Ovary (tissue), 3 donors: ENCODE data around the gene RERE.

Experiments
- CTCF ChIP-seq, 3 donors: fragments of 450-650 bp in 2 of 3; fragments of 200-600 bp in 1 of 3; IDR thresholded peaks; one replicate each; pipeline versions ENCODE4 v1.5.1 to v1.8.0; 2016 to 2022; ENCODE audit warnings: antibody characterized with exemption in 3 of 3, mild to moderate bottlenecking in 1 of 3
- EP300 ChIP-seq: sonication (generic); formaldehyde crosslinking; IDR thresholded peaks from one replicate; pipeline ENCODE4 v1.6.1; 2017; ENCODE audit warnings: antibody characterized with exemption
- POLR2A ChIP-seq: fragments of 450-650 bp; IDR thresholded peaks from one replicate; pipeline ENCODE4 v1.6.1; 2017; ENCODE audit warnings: antibody characterized with exemption, mild to moderate bottlenecking, moderate library complexity
- donor health status: DM: no; HTN: no; CAD: no.

- no peak for TF ChIP-seq CTCF (IDR thresholded peaks at IDR 0.05)
- no peak for TF ChIP-seq POLR2A
- no peak for TF ChIP-seq EP300
Measured at GRCh38 chr1:8365661-8366362, 451.6 kb downstream of the RERE start.
